Neural progenitor cell (in vitro differentiated cells): ENCODE measurements around the gene WDR27. TPM values are rescaled to one million over a fixed set of nuclear protein-coding genes. Genes with fewer than 3 reads are reported as not detected.

Experiments used
- DNase-seq: peaks from one replicate; pipeline ENCODE4 v3.0.0-alpha.2; 2016; ENCODE audit warnings: low spot score
- H2AFZ ChIP-seq: fragments of 200-600 bp; sonication (generic); replicated peaks from 2 replicates; pipeline ENCODE4 v1.6.1; 2016; ENCODE audit warnings: antibody characterized with exemption
- H3F3A ChIP-seq: fragments of 200-600 bp; sonication (generic); 2 replicates; pipeline ENCODE4 v1.6.1; 2016; ENCODE audit warnings: antibody characterized with exemption, low read depth
- H3K27ac ChIP-seq: fragments of 200-600 bp; sonication (generic); 2 replicates; pipeline ENCODE4 v1.5.1; 2016; ENCODE audit warnings: mild to moderate bottlenecking
- H3K27me3 ChIP-seq: fragments of 200-600 bp; sonication (generic); 2 replicates; pipeline ENCODE4 v1.6.1; 2016; ENCODE audit warnings: mild to moderate bottlenecking, moderate library complexity
- H3K36me3 ChIP-seq: fragments of 200-600 bp; sonication (generic); 2 replicates; pipeline ENCODE4 v1.5.1; 2016
- H3K4me1 ChIP-seq: fragments of 200-600 bp; sonication (generic); 2 replicates; pipeline ENCODE4 v1.6.1; 2016; ENCODE audit warnings: mixed run types
- H3K4me2 ChIP-seq: fragments of 200-600 bp; sonication (generic); 2 replicates; pipeline ENCODE4 v1.6.1; 2016
- H3K4me3 ChIP-seq: fragments of 200-600 bp; sonication (generic); 2 replicates; pipeline ENCODE4 v1.5.1; 2016
- H3K79me2 ChIP-seq: fragments of 200-600 bp; sonication (generic); 2 replicates; pipeline ENCODE4 v1.6.1; 2016; ENCODE audit warnings: low read depth
- H3K9ac ChIP-seq: fragments of 200-600 bp; sonication (generic); 2 replicates; pipeline ENCODE4 v1.6.1; 2016
- H3K9me3 ChIP-seq: fragments of 200-600 bp; sonication (generic); 2 replicates; pipeline ENCODE4 v1.5.1; 2016; ENCODE audit warnings: low read depth
- H4K20me1 ChIP-seq: fragments of 200-600 bp; sonication (generic); 2 replicates; pipeline ENCODE4 v1.6.1; 2016; ENCODE audit warnings: low read depth
- H3K27ac Mint-ChIP-seq: 3 replicates; pipeline ENCODE4 v1.8.0; 2021; ENCODE audit warnings: mixed read lengths
- H3K27me3 Mint-ChIP-seq: 2 replicates; pipeline ENCODE4 v1.8.0; 2022; ENCODE audit warnings: low read depth, mild to moderate bottlenecking, inconsistent platforms, moderate library complexity, mixed read lengths; ENCODE audit not compliant: insufficient read depth
- H3K36me3 Mint-ChIP-seq: 3 replicates; pipeline ENCODE4 v1.8.0; 2021; ENCODE audit warnings: mixed read lengths
- H3K4me1 Mint-ChIP-seq: 3 replicates; pipeline ENCODE4 v1.8.0; 2021; ENCODE audit warnings: mixed read lengths
- H3K4me3 Mint-ChIP-seq: 3 replicates; pipeline ENCODE4 v1.8.0; 2021; ENCODE audit warnings: mild to moderate bottlenecking, moderate library complexity, mixed read lengths
- H3K9me3 Mint-ChIP-seq: 3 replicates; pipeline ENCODE4 v1.8.0; 2020; ENCODE audit warnings: mixed read lengths
- EZH2 ChIP-seq: fragments of 200-600 bp; sonication (generic); IDR thresholded peaks from 2 replicates; pipeline ENCODE4 v1.6.1; 2017; ENCODE audit warnings: antibody characterized with exemption, mild to moderate bottlenecking, moderate library complexity
- EZH2phosphoT487 ChIP-seq: fragments of 200-600 bp; sonication (generic); IDR thresholded peaks from 2 replicates; pipeline ENCODE4 v1.6.1; 2017; ENCODE audit warnings: antibody characterized with exemption
- total RNA-seq: library from RNA; depleted of rRNA; stranded (reverse); fragments of >200 nt; gene quantifications from 2 replicates; pipeline ENCODE4 v1.2.3, GENCODE V29; 2015; ENCODE audit warnings: low replicate concordance
- TF ChIP-seq, protein P1 (sequence below): fragments of 200-600 bp; sonication (generic); IDR thresholded peaks from 2 replicates; pipeline ENCODE4 v1.5.1; 2017; ENCODE audit warnings: antibody characterized with exemption, mild to moderate bottlenecking

WDR27 gene
- total RNA-seq, 1 donor from 2014 or later, result 69.0 TPM

DNA sequence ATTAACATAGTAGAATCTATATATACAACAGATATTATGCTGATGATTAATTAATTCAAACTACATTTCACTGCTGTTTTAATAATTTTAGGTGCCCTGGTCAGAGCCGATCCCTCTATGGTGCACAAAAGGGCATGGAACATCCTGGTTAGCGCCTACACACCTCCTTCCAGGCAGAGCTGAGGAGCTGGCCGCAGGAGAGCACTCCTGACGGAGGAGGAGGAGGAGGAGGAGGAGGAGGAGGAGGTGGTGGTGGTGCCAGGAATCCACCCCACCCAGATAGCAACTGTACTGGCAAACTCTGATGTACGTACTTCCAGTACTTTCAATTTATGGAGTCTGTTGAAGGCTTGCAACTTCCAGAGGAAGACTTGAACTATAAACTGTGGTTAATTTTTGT lies 244.1 kb downstream of the WDR27 start:
- Histone ChIP-seq H3K79me2 (no peaks in the 10 kb centered on the region), H3K4me2 (no peak overlapping the region), H3K9ac (no peak overlapping the region), H4K20me1 (no peaks in the 10 kb centered on the region), H3K4me3 (no peak overlapping the region), H2AFZ (no peak overlapping the region), H3K4me1 (no peaks in the 10 kb centered on the region), H3K9me3 (peaks cover 3% of the 10 kb centered on the region), H3K36me3 (no peaks in the 10 kb centered on the region), H3K27ac (no peak overlapping the region), H3F3A (no peaks in the 10 kb centered on the region), H3K27me3 (no peaks in the 10 kb centered on the region)
- TF ChIP-seq EZH2 (no peak), EZH2phosphoT487 (no peak)
- TF ChIP-seq, protein P1, sequence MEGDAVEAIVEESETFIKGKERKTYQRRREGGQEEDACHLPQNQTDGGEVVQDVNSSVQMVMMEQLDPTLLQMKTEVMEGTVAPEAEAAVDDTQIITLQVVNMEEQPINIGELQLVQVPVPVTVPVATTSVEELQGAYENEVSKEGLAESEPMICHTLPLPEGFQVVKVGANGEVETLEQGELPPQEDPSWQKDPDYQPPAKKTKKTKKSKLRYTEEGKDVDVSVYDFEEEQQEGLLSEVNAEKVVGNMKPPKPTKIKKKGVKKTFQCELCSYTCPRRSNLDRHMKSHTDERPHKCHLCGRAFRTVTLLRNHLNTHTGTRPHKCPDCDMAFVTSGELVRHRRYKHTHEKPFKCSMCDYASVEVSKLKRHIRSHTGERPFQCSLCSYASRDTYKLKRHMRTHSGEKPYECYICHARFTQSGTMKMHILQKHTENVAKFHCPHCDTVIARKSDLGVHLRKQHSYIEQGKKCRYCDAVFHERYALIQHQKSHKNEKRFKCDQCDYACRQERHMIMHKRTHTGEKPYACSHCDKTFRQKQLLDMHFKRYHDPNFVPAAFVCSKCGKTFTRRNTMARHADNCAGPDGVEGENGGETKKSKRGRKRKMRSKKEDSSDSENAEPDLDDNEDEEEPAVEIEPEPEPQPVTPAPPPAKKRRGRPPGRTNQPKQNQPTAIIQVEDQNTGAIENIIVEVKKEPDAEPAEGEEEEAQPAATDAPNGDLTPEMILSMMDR, result no peak
- H3K27me3 Mint-ChIP-seq, result no peaks in the 10 kb centered on the region
- peaks cover 9% of the 10 kb centered on the region for H3K9me3 Mint-ChIP-seq
- H3K4me1 Mint-ChIP-seq, result peaks cover 3% of the 10 kb centered on the region
- H3K4me3 Mint-ChIP-seq, result no peak overlapping the region
- peaks cover 3% of the 10 kb centered on the region for H3K36me3 Mint-ChIP-seq
- no peak overlapping the region for H3K27ac Mint-ChIP-seq
- no peak for DNase-seq

DNA sequence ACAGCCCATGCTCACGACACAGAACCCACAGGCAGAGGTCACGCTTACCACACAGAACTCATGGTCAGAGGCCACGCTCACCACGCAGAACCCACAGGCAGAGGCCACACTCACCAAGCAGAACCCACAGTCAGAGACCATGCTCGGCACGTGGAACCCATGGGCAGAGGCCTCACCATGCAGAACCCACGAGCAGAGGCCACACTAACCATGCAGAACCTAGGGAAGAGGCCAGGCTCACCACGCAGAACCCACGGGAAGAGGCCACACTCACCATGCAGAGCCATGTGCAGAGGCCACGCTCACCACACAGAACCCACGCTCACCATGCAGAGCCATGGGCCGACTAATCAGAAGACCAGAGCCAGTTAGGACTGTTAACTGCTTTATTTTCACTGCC lies 245.0 kb downstream of the WDR27 start:
- Histone ChIP-seq H3K27ac (no peak overlapping the region), H2AFZ (no peak overlapping the region), H3K4me1 (no peaks in the 10 kb centered on the region), H3K27me3 (no peaks in the 10 kb centered on the region), H3K4me3 (no peak overlapping the region), H3K36me3 (no peaks in the 10 kb centered on the region), H3K9me3 (peaks cover 3% of the 10 kb centered on the region), H3F3A (no peaks in the 10 kb centered on the region), H3K4me2 (no peak overlapping the region), H3K79me2 (no peaks in the 10 kb centered on the region), H3K9ac (no peak overlapping the region), H4K20me1 (no peaks in the 10 kb centered on the region)
- Mint-ChIP-seq H3K4me1 (peaks cover 3% of the 10 kb centered on the region), H3K4me3 (no peak overlapping the region), H3K27me3 (no peaks in the 10 kb centered on the region), H3K9me3 (peaks cover 9% of the 10 kb centered on the region), H3K36me3 (peaks cover 3% of the 10 kb centered on the region), H3K27ac (no peak overlapping the region)
- TF ChIP-seq, protein P1, result no peak
- TF ChIP-seq EZH2phosphoT487, result no peak
- no peak for TF ChIP-seq EZH2
- no peak for DNase-seq

DNA sequence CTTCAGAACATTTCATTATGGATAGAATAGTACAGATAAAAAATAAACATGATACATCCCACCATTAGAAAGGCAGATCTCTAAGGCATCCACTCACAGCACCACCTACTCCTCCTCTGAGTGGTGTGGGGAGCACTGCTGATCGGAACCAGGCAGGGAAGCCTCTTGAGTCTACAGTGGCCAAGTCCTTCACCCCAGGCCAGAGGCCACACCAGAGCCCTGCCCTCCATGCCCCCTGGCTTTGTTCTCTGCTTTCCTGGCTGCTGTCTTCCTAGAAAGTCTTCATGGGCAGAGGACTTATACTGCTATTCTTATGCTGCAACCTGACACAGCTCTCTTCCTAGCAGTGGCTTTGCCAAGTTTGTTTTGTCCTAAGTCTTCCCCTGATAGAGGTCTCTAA lies 246.4 kb downstream of the WDR27 start:
- Histone ChIP-seq H3K9me3 (no peaks in the 10 kb centered on the region), H3F3A (no peaks in the 10 kb centered on the region), H3K9ac (no peak overlapping the region), H3K27me3 (no peaks in the 10 kb centered on the region), H4K20me1 (no peaks in the 10 kb centered on the region), H3K36me3 (no peaks in the 10 kb centered on the region), H3K27ac (no peak overlapping the region), H3K4me1 (no peaks in the 10 kb centered on the region), H2AFZ (no peak overlapping the region), H3K4me2 (no peak overlapping the region), H3K79me2 (no peaks in the 10 kb centered on the region), H3K4me3 (no peak overlapping the region)
- no peak for DNase-seq
- no peak overlapping the region for H3K4me3 Mint-ChIP-seq
- no peak overlapping the region for H3K27ac Mint-ChIP-seq
- TF ChIP-seq, protein P1, result no peak
- no peak for TF ChIP-seq EZH2
- TF ChIP-seq EZH2phosphoT487, result no peak
- peaks cover 9% of the 10 kb centered on the region for H3K9me3 Mint-ChIP-seq
- H3K4me1 Mint-ChIP-seq, result peaks cover 6% of the 10 kb centered on the region
- H3K27me3 Mint-ChIP-seq, result peaks cover 2% of the 10 kb centered on the region
- peaks cover 3% of the 10 kb centered on the region for H3K36me3 Mint-ChIP-seq

DNA sequence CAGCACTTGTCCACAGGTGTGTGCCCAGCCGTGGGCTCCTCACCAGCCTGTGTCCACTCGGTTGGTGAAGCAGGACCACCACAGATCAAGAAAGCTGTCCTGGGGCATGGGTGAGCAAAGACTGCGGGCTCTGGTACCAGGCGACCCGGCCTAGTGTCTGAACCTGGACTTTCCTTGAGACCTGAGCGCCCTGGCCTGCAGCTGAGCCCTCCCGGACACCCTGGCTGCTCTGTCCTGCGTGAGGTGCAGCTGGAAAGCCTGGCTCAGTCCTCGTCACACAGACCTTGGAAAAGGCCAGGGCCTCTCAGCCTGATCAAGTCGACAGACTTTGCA lies 247.0 kb downstream of the WDR27 start:
- H3K79me2 ChIP-seq, result no peaks in the 10 kb centered on the region
- no peak overlapping the region for H3K9ac ChIP-seq
- no peaks in the 10 kb centered on the region for H3F3A ChIP-seq
- no peak overlapping the region for H2AFZ ChIP-seq
- DNase-seq, result no peak
- H3K4me1 ChIP-seq, result peaks cover 5% of the 10 kb centered on the region
- H3K27ac Mint-ChIP-seq, result no peak overlapping the region
- no peaks in the 10 kb centered on the region for H3K36me3 ChIP-seq
- no peaks in the 10 kb centered on the region for H3K9me3 ChIP-seq
- TF ChIP-seq EZH2, result no peak
- TF ChIP-seq, protein P1, result no peak
- no peak for TF ChIP-seq EZH2phosphoT487
- H3K4me3 Mint-ChIP-seq, result no peak overlapping the region
- peaks cover 3% of the 10 kb centered on the region for H3K36me3 Mint-ChIP-seq
- H3K4me1 Mint-ChIP-seq, result peaks cover 8% of the 10 kb centered on the region
- no peaks in the 10 kb centered on the region for H3K27me3 ChIP-seq
- H3K4me2 ChIP-seq, result no peak overlapping the region
- peaks cover 2% of the 10 kb centered on the region for H3K27me3 Mint-ChIP-seq
- no peak overlapping the region for H3K4me3 ChIP-seq
- peaks cover 9% of the 10 kb centered on the region for H3K9me3 Mint-ChIP-seq
- H3K27ac ChIP-seq, result no peak overlapping the region
- H4K20me1 ChIP-seq, result no peaks in the 10 kb centered on the region
